Measurements from ENCODE around the gene LOXL1. TPM values are rescaled to one million over a fixed set of nuclear protein-coding genes. Genes with fewer than 3 reads are reported as not detected.

LOXL1 gene
- total RNA-seq, 1 donor from 2014 or later: 25.1 TPM

DNA sequence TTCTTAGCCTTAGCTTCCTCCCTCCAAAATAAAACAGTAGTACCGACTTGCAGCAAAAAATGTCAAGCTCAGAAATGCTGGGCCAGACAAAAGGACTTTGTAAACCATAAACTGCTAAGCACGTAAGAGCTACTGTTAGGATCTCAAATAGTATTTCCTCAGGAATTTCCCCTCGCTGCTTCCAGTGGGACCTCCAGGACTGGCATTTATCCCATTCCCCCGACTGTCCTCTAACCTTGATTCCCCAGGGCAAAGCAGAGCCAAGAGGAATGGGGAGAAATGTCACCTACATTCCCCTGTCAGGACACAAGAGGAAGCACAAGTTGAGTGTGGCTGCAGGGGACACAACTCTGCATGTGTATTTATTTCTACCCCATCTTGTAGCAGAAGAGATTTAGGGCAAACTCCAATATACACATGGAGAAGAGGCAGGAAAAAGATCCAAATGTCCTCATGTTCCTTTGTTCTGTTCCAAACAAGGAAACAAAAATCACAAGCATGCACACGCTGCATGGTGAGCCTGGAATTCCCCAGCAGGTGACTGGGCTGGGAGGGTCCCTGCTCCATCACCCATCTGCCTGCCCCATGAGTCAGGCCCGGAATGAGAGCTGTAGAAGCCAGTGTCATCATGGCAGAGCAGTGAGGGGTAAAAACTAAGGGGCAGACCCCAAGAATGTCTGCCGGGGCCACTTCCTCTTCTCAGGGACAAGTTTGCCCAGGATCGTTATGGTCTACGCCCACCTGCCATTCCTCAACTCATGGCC, 61.6 kb downstream of the LOXL1 start:
- Mint-ChIP-seq H3K27me3 (no peaks in the 10 kb centered on the region), H3K27ac (no peak overlapping the region), H3K9me3 (no peaks in the 10 kb centered on the region), H3K36me3 (peaks cover 5% of the 10 kb centered on the region), H3K4me3 (no peak overlapping the region), H3K4me1 (ENCODE audit: unreplicated experiment) (peaks cover 17% of the 10 kb centered on the region)
- no peak for DNase-seq (ENCODE audit: extremely low spot score, unreplicated experiment)
- TF ChIP-seq, protein P1, sequence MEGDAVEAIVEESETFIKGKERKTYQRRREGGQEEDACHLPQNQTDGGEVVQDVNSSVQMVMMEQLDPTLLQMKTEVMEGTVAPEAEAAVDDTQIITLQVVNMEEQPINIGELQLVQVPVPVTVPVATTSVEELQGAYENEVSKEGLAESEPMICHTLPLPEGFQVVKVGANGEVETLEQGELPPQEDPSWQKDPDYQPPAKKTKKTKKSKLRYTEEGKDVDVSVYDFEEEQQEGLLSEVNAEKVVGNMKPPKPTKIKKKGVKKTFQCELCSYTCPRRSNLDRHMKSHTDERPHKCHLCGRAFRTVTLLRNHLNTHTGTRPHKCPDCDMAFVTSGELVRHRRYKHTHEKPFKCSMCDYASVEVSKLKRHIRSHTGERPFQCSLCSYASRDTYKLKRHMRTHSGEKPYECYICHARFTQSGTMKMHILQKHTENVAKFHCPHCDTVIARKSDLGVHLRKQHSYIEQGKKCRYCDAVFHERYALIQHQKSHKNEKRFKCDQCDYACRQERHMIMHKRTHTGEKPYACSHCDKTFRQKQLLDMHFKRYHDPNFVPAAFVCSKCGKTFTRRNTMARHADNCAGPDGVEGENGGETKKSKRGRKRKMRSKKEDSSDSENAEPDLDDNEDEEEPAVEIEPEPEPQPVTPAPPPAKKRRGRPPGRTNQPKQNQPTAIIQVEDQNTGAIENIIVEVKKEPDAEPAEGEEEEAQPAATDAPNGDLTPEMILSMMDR (conservative IDR thresholded peaks at IDR 0.05): no peak

DNA sequence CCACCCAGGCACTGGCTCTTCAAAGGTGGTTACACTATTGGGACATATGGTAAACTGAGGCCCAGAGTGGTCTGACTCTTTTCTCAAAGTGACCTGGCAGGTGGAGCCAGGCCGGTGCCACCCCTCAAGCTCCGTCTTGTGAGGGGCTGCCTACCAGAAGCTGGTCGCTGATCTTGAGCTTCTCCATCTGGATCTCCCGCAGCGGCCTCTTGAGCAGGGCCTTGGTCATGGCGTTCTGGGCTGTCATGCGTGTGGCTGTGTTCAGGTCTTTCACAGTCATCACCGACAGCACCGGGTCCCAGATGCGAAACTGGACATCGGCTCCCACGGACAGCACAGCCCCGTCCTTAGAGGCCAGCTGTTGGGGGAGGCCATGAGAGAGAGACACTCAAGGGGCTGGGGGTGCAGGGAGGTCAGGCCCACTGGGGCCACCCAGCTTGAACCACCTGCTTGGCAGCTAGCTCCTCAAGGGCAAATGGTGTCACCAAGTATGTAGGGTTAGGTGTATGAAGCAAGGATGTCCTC, 62.2 kb downstream of the LOXL1 start:
- no peaks in the 10 kb centered on the region for H3K9me3 Mint-ChIP-seq
- peaks cover 5% of the 10 kb centered on the region for H3K36me3 Mint-ChIP-seq
- no peak for DNase-seq (ENCODE audit: extremely low spot score, unreplicated experiment)
- peaks cover 17% of the 10 kb centered on the region for H3K4me1 Mint-ChIP-seq (ENCODE audit: unreplicated experiment)
- H3K4me3 Mint-ChIP-seq: no peak overlapping the region
- no peaks in the 10 kb centered on the region for H3K27me3 Mint-ChIP-seq
- H3K27ac Mint-ChIP-seq: no peak overlapping the region
- TF ChIP-seq, protein P1 (conservative IDR thresholded peaks at IDR 0.05): no peak

DNA sequence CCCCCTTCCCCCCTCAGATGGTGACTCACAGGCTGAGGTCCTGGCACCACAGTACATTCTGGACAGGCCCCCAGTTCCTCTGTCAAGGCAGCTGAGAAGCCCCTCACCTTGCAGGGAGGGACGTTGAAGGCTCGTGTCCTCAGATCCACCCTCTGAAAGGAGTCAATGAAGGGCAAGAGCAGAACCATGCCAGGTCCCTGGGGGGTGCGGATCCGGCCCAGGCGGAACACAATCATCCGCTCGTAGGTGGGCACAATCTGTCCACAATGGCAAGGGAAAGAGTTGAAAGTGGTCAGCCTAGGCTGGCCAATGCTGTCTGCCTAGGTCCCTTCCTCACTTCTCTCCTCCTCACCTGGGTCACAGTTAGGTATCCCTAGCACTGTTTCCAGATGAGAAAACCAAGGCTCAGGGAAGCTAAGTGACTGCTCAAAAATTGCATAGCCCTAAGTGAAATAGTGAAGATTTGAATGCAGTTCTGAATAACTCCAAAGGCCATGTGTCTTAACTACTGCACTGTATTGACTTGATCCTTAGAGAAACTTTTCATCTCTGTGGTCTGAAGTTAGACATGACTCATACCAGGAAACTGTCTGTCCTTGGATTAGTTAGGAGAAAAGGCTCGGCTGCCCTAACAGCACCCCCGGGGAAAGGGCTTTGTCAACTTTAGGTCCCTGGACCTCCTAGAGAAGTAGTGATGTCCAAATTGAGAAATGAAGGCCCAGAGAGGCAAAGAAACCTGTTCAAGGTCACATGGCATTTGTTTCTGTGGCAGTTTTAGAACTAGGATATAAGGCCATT, 62.9 kb downstream of the LOXL1 start:
- TF ChIP-seq, protein P1 (conservative IDR thresholded peaks at IDR 0.05): no peak
- Mint-ChIP-seq H3K27me3 (no peaks in the 10 kb centered on the region), H3K27ac (peak overlapping the region; percentile 43), H3K9me3 (no peaks in the 10 kb centered on the region), H3K4me3 (peak overlapping the region; percentile 9), H3K4me1 (ENCODE audit: unreplicated experiment) (peaks cover 21% of the 10 kb centered on the region), H3K36me3 (peaks cover 2% of the 10 kb centered on the region)
- no peak for DNase-seq (ENCODE audit: extremely low spot score, unreplicated experiment)

DNA sequence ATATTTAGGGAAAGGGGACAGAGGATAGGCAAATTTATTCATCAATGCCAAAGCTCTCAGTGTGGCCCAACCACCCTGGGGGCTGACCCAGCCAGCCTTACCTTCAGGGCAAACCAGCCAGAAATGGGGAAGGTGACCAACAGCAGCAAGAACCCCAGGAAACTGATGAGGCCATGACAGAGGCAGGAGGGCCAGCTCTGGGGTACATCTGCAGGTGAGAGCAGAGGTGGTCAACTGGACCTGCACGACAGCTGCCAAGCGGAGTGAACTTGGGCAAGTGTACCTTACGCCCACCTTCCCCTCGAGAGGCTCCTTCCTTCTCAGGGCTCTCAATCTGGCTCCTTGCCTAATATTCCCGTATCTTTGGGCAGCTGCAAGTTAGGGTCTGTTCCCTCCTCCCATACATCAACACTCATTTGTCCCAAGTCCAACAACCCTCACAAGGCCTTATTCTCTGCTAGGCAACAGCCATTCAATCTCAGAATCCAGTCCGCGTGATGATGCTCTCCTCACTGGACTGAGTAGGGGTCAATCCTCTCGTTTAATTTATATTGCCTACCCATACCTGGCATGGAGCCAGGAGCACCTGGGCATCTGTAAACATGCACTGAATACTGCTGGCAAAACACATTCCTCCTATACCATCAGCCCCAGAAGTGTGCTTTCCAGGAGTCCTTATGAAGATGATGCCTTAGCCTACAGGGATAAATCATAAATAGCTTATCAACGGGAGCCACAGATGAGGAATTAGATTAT, 64.2 kb downstream of the LOXL1 start:
- peaks cover 24% of the 10 kb centered on the region for H3K4me1 Mint-ChIP-seq (ENCODE audit: unreplicated experiment)
- H3K36me3 Mint-ChIP-seq: no peaks in the 10 kb centered on the region
- no peaks in the 10 kb centered on the region for H3K9me3 Mint-ChIP-seq
- no peak for DNase-seq (ENCODE audit: extremely low spot score, unreplicated experiment)
- H3K4me3 Mint-ChIP-seq: peak overlapping the region; percentile 29
- H3K27ac Mint-ChIP-seq: no peak overlapping the region
- TF ChIP-seq, protein P1 (conservative IDR thresholded peaks at IDR 0.05): no peak
- no peaks in the 10 kb centered on the region for H3K27me3 Mint-ChIP-seq

GRCh38 chr15:73991260-73991659, 65.0 kb downstream of the LOXL1 start:
- no peak for DNase-seq (ENCODE audit: extremely low spot score, unreplicated experiment)
- H3K4me3 Mint-ChIP-seq: peak overlapping the region; percentile 83
- H3K27ac Mint-ChIP-seq: peak overlapping the region; percentile 63
- H3K9me3 Mint-ChIP-seq: no peaks in the 10 kb centered on the region
- no peaks in the 10 kb centered on the region for H3K36me3 Mint-ChIP-seq
- peaks cover 22% of the 10 kb centered on the region for H3K4me1 Mint-ChIP-seq (ENCODE audit: unreplicated experiment)
- H3K27me3 Mint-ChIP-seq: no peaks in the 10 kb centered on the region
- TF ChIP-seq, protein P1 (conservative IDR thresholded peaks at IDR 0.05): no peak
